Measurements from ENCODE around the gene COL4A2.
A peak's percentile ranks its signal among the peaks of the same experiment; 100 is the strongest.

COL4A2 gene

GRCh38 chr13:110272227-110272626, 34.9 kb upstream of the COL4A2 start:
- peak; percentile 22 for DNase-seq (ENCODE audit: low spot score)

- no peak for DNase-seq (ENCODE audit: low spot score)
Measured at GRCh38 chr13:110272651-110273050, 34.4 kb upstream of the COL4A2 start.

GRCh38 chr13:110273254-110273653, 33.8 kb upstream of the COL4A2 start:
- no peak for DNase-seq (ENCODE audit: low spot score)

- no peak for DNase-seq (ENCODE audit: low spot score)
Measured at GRCh38 chr13:110274687-110275086, 32.4 kb upstream of the COL4A2 start.

- DNase-seq (ENCODE audit: low spot score) = no peak
Measured at GRCh38 chr13:110275931-110276552, 31.0 kb upstream of the COL4A2 start.

GRCh38 chr13:110276553-110276950, 30.5 kb upstream of the COL4A2 start:
- DNase-seq (ENCODE audit: low spot score) = no peak

- DNase-seq (ENCODE audit: low spot score) = no peak
Measured at GRCh38 chr13:110277357-110277975, 29.6 kb upstream of the COL4A2 start.

GRCh38 chr13:110278859-110279258, 28.2 kb upstream of the COL4A2 start:
- DNase-seq (ENCODE audit: low spot score) = no peak

- DNase-seq (ENCODE audit: low spot score) = no peak
Measured at GRCh38 chr13:110279684-110280083, 27.4 kb upstream of the COL4A2 start.

GRCh38 chr13:110280231-110280813, 26.8 kb upstream of the COL4A2 start:
- DNase-seq (ENCODE audit: low spot score) = no peak

- no peak for DNase-seq (ENCODE audit: low spot score)
Measured at GRCh38 chr13:110280985-110281688, 25.9 kb upstream of the COL4A2 start.

- DNase-seq (ENCODE audit: low spot score) = no peak
Measured at GRCh38 chr13:110281736-110282135, 25.3 kb upstream of the COL4A2 start.

- no peak for DNase-seq (ENCODE audit: low spot score)
Measured at GRCh38 chr13:110282316-110282841, 24.7 kb upstream of the COL4A2 start.

GRCh38 chr13:110283736-110284517, 23.2 kb upstream of the COL4A2 start:
- no peak for DNase-seq (ENCODE audit: low spot score)

- no peak for DNase-seq (ENCODE audit: low spot score)
Measured at GRCh38 chr13:110284779-110285484, 22.2 kb upstream of the COL4A2 start.

GRCh38 chr13:110285991-110286832, 20.9 kb upstream of the COL4A2 start:
- DNase-seq (ENCODE audit: low spot score) = no peak

GRCh38 chr13:110286833-110287819, 20.0 kb upstream of the COL4A2 start:
- DNase-seq (ENCODE audit: low spot score) = no peak

- DNase-seq (ENCODE audit: low spot score) = no peak
Measured at GRCh38 chr13:110289174-110289573, 17.9 kb upstream of the COL4A2 start.

- DNase-seq (ENCODE audit: low spot score) = no peak
Measured at GRCh38 chr13:110289661-110290060, 17.4 kb upstream of the COL4A2 start.
